Measurements from ENCODE around the gene CLDN17.
A peak's percentile ranks its signal among the peaks of the same experiment; 100 is the strongest.

The CLDN17 gene

DNA sequence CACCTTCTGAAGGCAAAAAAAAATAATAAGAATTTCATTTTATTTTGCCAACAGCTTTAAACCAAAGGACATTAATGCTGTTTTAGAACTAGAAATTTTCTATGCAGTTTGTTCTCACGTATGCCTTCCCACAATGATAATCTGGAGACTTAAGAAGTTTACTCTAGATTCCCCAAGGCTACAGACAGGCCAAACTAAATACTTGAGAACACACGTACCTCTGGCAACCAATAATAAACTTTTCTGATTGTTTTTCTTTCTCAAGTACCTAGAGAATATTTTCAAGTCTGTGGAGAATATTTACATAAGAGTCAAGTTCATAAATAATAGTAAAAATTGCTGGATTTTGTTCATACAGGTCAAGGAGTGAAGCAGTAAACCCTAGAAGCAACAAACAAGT lies 33.4 kb upstream of the CLDN17 start:
- H3K4me3 ChIP-seq (ENCODE audit: low read depth, low read length): no peak overlapping the region
- TF ChIP-seq, protein P1, sequence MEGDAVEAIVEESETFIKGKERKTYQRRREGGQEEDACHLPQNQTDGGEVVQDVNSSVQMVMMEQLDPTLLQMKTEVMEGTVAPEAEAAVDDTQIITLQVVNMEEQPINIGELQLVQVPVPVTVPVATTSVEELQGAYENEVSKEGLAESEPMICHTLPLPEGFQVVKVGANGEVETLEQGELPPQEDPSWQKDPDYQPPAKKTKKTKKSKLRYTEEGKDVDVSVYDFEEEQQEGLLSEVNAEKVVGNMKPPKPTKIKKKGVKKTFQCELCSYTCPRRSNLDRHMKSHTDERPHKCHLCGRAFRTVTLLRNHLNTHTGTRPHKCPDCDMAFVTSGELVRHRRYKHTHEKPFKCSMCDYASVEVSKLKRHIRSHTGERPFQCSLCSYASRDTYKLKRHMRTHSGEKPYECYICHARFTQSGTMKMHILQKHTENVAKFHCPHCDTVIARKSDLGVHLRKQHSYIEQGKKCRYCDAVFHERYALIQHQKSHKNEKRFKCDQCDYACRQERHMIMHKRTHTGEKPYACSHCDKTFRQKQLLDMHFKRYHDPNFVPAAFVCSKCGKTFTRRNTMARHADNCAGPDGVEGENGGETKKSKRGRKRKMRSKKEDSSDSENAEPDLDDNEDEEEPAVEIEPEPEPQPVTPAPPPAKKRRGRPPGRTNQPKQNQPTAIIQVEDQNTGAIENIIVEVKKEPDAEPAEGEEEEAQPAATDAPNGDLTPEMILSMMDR (IDR thresholded peaks at IDR 0.05; ENCODE audit: borderline replicate concordance, insufficient read depth, low read depth, low read length): no peak

GRCh38 chr21:30194701-30195299 lies 28.2 kb upstream of the CLDN17 start:
- H3K4me3 ChIP-seq (ENCODE audit: low read depth, low read length): no peak overlapping the region
- TF ChIP-seq, protein P1 (IDR thresholded peaks at IDR 0.05; ENCODE audit: borderline replicate concordance, insufficient read depth, low read depth, low read length): peak; percentile 24; the same call in 1 of the 2 replicates

GRCh38 chr21:30193201-30193600 lies 26.6 kb upstream of the CLDN17 start:
- TF ChIP-seq, protein P1 (IDR thresholded peaks at IDR 0.05; ENCODE audit: borderline replicate concordance, insufficient read depth, low read depth, low read length): no peak
- no peak overlapping the region for H3K4me3 ChIP-seq (ENCODE audit: low read depth, low read length)

DNA sequence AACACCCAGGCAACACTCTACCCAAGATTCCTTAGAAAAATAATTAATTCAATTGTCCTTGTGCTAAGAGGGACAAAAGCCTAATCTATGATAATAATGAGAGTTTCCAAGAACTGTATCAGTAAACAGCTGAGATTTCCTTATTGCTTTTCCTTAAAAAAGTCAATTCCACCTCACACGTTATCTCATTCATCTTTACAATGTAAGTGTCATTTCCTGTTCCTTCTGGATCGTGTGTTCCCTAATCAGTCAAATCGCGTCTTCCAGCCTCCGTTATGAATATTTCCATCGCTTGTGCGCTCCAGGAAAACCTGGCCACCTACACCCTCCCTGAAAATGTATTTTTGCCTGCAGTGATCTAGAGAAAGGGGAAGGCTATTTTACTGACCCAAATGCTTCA lies 23.9 kb upstream of the CLDN17 start:
- H3K4me3 ChIP-seq (ENCODE audit: low read depth, low read length): no peak overlapping the region
- TF ChIP-seq, protein P1 (IDR thresholded peaks at IDR 0.05; ENCODE audit: borderline replicate concordance, insufficient read depth, low read depth, low read length): no peak

DNA sequence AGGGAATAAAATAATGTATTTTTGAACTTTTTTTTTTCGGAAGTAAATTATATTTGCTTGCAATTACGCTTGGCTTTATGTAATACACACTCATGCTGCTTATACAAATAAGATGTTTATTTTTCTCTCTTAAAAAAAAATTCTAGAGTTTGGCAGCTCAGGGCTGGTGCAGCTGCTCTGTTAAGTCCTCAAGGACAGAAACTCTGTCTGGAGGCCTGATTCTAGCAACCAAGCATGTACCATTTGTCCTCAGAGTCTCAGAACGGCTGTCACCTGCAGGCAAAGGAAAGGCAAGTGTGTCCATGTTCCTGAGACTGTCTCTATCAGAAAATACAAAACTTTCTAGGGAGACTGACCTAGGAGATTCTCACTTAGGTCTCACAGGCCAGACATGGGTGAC lies 23.2 kb upstream of the CLDN17 start:
- H3K4me3 ChIP-seq (ENCODE audit: low read depth, low read length): no peak overlapping the region
- TF ChIP-seq, protein P1 (IDR thresholded peaks at IDR 0.05; ENCODE audit: borderline replicate concordance, insufficient read depth, low read depth, low read length): no peak

- H3K4me3 ChIP-seq (ENCODE audit: low read depth, low read length): no peak overlapping the region
- TF ChIP-seq, protein P1 (IDR thresholded peaks at IDR 0.05; ENCODE audit: borderline replicate concordance, insufficient read depth, low read depth, low read length): no peak
Measured at GRCh38 chr21:30186242-30186641, 19.6 kb upstream of the CLDN17 start.

GRCh38 chr21:30168086-30168485 lies 1.5 kb upstream of the CLDN17 start:
- H3K4me3 ChIP-seq (ENCODE audit: low read depth, low read length): no peak overlapping the region
- TF ChIP-seq, protein P1 (IDR thresholded peaks at IDR 0.05; ENCODE audit: borderline replicate concordance, insufficient read depth, low read depth, low read length): no peak
